Hematopoietic multipotent progenitor cell treated with erythropoietin and hydrocortisone succinate and interleukin-3 and kit ligand, for 17 days (in vitro differentiated cells): ENCODE data around the gene THADA.
A peak's percentile ranks its signal among the peaks of the same experiment; 100 is the strongest.

Experiments
- DNase-seq: peaks from one replicate; pipeline ENCODE4 v3.0.0-alpha.2; 2015; ENCODE audit warnings: low spot score

The THADA gene

DNA sequence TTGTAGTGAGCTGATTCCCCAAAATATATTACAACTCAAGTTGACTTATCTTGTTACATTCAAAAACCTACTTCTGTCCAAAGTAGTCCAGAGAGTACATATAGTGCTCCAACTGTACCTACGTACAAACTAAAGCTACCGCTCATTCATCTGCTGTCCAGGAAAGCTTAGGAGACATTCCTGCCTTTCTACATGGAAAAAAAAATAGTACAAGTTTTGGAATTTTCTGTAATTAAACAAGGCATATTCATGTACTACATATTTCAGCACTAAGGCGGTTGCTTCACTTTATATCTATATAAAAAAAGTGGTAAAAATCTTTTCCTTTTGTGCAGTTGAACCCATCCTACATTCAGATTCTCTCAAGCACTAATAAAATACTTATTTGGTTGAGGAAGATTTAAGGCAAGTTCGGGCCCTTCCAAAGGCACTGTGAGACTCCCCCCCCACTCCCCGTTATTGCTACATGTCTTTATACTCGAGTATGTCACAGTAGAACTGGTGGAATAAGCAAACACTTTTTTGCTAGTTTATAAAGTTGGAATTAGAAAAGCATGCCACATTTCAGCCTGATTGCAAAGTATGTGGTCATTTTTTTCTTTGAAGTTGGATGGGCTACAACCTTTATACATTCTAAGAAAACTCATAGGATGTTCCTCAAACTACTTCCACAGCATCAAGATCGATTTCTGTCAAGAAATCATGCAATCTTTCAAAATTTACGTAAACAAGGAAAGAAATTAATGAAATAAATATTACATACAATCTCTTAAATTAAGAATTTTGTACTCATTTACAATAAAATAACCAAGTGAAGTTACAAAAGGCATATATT, 373.1 kb downstream of the THADA start:
- DNase-seq, result peak; percentile 59

DNA sequence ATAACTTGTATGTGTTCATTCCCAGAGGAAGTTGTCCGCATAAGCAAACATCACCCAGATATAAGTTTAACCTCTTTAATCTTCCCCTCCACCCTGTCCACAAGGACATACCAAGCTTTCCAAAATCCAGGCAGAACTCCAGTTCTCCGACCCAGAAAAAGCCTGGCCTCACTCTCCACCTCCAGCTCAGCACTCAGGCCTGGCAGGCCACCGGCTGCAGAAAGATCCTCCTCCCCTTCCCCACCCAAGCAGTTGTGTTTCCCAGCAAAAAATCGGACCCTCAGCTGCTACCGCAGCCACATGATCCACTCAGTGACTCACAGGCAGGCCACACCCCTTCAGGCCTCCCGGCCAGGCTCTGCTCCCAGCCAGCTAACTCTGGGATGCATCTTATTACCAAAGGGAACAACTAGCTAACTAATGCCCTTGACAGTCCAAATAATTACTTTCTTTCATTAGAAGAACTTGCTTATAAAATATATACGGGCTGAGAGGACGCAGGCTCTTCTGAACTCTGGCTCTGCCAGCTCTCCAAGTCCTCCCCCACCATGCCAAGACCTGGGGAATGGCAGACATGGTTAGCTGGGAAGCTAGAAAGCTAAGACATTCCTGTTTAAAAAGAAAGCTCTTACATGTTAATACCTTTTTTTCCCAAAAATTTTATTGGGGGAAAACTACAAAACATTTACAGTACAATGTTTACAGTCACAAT, 373.9 kb downstream of the THADA start:
- peak; percentile 87 for DNase-seq

DNA sequence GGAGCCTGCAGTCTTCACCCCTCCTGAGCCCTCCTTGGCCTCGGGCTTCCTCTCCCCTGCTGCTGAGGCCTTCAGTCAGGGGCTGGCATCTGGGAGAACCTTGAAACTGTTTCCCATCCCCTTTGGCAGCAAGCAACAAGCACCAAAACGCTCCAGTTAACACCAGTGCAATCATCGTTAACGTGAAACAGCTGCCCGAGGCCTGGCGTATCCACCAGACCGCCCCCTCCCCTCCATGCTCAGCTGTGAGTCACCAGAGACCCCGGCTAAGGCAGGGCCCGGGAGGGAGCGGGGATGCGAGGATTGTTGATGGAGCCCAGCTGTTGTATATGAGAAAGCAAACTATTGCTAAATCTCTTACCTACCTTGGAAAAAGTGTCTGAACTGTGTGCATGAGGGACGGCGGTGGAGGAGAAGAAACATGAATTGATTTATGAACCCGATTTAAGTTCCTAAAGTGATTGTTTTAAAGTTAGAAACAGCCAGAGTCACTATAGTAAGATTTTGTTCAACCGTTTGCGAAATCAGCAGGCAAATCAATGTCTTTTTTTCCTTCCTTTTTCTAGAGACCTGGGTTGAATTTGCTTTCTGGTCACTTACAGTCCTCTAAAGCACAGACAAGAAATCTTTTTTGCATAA, 374.6 kb downstream of the THADA start:
- DNase-seq, result peak; percentile 51

DNA sequence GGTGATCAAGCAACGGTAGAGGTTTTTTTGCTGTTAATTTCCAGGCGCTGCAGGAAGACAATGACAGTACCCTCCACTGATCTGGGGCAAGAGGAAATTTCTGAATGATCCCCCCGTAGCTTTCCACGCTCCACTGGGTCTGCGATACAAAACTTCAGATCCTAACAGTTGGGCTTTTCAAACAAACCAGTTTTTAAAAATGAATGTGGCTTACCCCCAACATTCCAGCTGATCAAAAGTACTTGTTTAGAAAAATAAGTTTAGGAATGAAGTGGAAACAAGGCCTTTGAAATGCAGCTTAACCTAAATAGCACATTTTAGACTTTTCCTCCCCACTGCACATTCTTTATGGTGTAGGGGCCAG, 375.1 kb downstream of the THADA start:
- no peak for DNase-seq

DNA sequence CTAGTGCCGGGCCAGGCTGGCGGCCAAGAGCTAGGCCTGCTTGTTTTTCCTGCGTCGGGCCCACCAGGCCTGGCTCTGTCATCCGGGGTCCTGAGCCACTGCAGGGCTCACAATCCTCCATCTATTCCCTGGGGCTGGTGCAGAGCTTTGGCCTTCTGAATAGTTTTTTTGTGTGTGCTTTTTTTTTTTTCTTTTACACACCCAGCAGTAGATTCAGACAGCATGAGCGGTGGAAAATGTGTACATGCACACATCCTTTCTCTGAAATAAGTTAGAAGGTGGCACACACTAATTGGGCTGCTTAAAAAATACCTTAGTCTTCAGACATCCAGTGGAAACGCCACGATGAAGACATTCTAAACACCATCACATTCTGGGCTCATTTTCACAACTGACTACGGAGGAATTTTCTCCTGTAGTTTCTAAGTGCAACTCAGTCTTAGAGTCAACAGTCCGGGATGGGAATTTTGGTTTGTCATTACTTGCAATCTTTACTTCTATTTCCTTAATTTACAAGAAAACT, 375.5 kb downstream of the THADA start:
- no peak for DNase-seq

DNA sequence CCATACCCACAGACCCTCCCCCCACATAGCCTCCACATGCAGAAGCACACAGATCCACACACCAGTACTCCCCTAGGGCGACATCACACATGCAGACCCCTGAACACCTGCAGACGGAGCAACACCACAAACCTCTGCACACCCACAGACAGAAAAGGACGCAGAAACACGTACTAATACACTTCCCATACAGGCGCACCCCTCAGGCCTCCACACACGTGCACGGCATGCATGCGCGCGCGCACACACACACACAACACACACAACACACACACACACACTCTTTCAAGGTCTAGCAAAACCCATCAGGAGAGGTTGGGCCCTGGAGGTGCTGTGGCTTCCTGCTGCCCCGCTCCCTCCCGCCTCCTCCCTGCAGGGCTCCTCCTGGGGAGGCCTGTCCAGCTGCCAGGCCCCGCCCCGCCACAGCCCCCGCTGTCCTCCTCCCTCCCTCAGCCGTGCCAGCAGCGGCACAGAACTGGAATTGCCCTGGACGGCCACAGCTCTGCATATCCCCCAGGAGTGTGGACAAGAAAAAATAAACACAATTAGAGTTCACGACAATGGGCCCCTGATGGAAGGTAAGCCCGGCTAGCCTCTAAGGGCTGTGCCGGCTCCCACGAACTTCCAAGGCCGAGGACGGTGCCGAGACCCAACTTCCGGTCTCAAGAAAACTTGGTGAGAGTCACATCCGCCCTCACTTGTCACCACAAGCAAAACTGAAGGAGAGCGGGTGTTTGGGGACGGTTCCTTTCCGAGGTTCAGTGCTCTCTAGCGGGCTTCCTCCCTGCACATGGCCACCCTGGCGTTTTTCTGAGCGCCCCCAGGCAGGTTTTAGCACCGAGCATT, 376.2 kb downstream of the THADA start:
- peak; percentile 89 for DNase-seq

DNA sequence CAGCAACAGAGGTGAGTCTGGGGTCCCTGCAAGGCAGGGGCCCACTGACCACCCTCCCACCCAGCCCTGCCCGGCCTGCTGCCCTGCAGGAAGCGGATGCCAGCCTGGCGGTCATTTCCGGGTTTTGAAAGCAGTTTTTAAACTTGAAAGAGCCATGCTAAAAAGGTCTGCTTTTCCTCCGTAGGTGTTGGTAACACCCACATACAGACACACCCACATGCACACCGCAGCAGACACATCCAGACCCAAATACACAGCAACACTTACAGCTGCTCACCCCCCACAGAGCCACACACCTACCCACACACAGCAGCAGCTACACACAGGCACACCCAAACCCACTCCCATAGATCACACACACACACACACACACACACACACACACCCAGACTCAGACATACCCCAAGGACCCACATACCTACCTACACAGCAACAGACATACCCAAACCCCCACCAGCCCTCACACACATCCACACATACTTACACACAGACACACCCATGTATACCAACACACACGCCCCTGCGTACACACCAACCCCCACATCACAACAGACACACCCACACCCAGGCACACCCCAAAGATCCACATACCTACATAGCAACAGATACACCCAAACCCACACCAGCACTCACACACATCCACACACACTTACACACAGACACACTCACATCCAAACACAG, 377.0 kb downstream of the THADA start:
- DNase-seq, result peak; percentile 70

DNA sequence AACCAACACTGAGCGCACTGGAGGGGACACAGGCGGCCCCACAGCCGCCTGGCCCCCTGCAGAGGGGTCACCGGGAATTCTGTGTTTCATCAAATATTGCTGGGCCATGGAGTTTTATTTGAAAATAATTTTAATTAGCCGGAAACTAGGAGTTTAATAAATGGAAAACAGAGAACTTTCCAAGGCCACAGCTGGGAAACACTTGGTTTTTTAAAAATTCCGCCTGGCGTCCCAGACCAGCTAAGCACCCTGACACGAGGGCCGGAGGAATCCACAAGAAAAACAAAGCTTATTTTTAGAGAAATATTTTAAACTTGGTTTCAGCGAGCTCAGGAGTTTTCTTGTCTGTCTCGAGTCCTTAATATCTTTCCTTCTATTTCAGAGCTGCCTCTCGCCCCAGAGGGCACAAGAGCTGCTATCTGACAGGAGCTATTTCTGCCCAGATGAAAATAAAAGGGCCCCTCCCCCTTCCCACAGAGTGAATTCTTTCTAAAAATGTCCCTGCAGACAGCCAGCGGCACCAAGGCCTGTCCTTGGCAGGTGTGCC, 377.6 kb downstream of the THADA start:
- no peak for DNase-seq

DNA sequence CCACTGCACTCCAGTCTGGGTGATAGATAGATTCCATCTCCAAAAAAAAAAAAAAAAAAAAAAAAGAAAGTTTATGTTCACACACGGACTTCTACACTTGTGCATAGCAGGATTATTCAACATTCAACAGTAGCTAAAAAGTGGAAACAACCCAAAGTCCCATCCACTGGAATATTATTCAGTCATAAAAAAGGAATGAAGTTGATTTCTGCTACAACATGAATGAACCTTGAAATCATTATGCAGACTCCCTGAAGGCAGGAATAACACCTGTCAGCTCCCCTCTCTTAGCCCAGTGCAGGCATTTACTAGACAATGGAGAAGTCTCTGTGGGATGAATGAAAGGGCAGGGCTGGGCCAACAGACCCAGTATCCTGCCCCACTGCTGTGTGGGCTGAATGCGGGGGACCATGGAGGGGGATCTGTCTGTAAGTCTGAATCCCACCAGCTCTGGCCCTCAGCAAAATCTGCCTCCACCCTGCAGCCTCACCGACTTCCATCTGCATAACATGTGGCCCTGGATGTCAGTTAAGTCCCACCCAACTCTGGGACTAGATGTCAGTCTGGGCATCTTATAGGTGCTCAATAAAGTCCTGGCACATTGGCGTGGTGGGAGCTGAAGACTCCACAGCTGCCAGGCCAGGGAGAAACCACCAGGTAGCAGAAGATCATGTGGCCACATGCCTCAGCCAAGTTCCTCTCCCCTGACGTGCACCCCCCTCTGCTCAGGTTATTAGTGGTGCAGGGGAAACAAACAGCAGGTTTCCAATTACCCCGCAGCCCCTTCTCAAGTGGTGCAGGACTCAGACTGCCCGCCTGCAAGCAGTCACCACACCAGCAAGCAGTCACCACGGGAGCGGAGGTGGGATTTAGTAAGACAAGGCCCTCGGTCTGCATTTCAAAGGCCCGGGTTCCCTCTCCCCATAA, 378.3 kb downstream of the THADA start:
- DNase-seq, result peak; percentile 6

DNA sequence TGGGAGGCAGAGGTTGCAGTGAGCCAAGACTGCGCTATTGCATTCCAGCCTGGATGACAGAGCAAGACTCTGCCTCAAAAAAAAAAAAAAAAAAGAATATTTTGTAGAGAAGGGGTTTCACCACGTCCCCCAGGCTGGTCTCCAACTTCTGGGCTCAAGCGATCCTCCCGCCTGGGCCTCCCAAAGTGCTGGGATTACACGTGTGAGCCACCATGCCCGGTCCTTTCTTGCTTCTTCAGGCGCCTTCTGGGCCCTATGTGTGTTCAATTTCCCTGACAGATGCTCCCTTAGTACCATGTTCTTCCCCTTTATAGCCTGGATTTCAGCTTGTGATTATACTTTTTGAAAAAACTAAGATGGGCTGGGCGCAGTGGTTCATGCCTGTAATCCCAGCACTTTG, 379.2 kb downstream of the THADA start:
- no peak for DNase-seq

DNA sequence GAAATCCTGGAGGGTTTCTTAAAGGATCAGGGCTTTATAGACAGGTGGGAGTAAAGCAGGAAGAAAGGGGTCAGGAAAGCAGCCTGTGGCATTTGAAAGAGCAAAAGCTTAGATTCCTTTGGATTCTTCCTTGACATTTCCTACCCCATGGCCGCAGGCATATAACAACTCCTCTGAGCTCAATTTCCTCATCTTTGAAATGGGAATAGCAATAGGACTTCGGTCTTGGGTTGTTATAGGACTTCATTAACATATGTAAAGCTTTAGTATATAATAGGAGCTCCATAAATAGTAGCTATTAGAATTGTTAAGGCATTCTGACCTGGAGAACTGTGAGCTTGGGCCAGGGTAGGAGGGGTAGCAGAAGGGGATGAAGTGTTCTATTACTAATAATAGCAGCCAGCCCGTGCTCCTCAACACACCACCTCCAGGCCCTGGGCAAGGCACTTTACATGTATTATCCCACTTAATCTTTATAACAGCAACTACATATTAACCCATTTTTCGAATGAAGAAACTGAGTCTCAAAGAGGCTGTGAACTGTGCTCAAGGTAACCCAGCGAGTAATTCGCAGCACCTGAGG, 380.1 kb downstream of the THADA start:
- DNase-seq, result no peak

DNA sequence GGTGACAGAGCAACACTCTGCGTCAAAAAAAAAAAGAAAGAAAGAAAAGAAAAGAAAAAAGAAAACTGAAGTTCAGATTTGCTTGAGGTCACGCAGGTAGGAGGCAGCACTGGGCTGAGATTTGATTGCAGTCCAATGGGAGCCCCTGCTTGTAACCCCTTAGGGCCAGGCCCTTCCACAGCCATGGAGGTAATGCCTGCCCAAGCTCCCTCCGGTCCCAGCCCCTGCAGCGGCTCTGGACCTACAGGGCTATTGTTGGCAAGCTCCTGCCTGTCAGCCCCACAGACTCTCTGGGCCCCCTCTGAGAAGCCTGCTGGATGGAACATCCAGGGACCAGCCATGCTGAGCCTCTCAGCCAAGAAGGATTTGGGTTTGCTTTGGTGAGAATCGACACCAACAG, 381.6 kb downstream of the THADA start:
- DNase-seq, result no peak

DNA sequence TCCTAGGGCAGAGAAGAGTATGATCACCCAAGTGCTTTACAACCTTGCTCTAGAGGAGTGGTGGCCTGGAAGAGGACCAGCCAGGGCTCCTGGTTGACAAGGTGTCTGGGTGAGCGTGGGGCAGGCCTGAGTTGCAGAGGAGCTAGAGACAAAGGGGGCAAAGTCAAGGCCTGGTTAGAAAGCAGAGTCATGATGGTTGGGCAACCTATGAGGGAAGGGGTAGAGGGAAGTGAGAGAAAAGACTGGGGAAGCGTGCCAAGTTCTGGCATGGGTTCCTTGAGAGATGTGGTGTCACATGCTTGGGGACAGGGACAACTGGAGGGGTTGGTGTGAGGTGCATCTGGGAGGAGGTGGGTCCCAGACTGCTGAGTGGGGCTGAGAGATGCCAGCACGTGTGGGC, 382.9 kb downstream of the THADA start:
- DNase-seq, result no peak

DNA sequence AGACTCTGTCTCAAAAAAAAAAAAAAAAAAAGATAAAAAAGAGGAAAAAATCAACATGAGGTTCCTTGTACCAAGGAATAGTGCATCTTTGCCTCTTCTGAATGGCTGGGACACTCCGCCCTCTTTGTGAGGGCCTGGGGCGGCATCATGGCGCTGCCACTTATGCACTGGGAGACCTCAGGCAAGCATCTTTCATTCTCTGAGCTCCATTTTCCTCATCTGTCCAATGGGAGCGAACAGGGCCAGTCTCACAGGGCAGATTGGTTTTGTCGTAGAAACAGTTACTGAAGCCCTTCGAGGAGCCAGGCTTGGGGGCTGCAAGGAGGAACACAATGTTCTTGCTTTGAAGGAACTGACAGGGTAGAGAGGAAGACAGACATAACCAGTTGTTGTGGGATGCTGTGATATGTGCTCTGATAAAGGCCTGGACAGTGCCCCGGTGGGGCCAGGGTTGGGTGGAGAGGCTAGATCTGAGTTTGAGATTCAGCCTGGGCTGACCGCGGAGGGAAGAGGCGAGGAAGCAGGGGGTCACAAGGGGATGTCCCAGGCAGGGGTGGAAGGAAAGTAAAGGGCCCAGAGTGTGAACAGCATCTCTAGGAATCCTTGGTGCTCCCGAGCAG, 383.5 kb downstream of the THADA start:
- no peak for DNase-seq

DNA sequence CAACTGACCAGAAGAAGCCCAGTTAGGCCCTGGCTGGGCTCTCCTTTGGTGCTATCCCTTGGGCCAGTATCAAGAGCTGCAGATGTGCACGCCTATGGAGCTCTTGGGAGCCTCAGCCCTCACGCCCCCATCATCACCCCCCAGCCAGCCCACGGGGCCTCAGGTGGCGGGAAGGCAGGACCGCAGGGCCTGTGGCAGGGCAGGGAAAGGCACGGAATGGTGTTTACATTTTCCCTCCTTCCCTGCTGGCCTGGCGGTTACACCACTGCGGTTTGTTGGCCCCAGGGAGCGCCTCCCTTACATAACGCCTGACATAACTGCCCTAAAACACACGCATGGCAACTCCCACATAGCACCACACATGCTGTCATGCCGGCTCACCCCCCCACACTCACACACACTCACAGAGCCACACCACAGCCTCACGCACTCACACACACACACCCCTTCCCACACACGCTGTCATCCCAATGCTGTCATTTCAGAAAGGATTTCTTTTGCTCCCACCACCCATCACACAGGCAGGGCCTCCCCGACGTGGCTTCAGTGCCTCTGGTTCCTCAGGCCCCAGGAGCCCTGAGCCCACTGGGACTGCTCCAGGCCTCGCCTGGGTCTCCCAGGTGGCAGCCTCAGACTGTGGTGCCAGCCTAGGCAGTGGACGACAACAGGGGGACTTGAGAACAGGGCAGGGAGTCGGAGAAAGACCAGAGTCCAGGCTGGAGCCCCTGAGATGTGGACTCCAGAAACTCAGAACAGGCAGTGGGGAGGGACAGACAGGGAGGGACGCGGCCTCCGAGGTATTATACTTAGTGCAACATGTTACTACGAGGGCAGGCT, 385.2 kb downstream of the THADA start:
- no peak for DNase-seq

DNA sequence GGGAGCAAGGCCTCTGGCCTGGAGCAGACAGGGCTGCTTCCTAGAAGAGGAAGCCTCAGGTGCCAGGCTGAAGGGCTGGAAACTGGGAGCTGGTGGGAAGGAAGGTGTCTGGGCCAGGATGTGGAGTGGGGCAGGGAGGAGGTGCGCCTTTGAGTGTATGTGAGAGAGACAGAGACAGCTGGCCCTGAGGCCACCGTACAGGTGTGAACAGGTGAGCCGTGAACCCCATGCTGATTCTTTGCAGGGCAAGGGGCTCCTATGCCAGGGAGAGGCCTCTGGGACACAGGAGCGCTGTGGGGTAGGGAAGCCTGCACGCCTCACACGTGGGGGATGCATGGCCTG, 385.7 kb downstream of the THADA start:
- DNase-seq, result no peak

DNA sequence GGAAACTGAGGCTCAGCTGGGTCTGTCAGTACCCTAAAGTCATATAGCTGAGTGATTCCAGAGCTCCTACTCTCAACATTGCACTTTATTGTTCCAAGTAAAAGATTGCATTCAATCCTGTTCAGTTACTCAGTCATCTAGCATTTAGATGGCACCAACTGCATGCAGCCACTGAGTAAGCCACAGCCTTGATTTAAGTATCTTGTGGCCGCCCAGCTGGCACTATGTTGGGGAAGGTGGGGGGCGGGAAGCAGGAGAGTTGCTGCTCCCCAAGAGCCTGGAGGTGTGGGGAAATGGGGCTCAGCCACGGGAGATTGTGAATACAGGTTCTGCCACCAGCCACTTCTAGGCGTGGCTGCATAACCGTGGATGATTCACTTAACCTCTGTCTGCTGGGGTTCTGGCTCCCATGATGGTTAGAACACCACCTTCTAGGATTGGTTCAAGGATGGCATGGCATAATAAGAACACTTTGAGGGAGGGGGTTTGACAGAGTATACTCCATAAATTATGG, 386.6 kb downstream of the THADA start:
- no peak for DNase-seq
